CD4-positive, alpha-beta T cell treated with Interleukin-12 subunit alpha and Interleukin-12 subunit beta, for 1 hour (primary cell): ENCODE results near the gene BMPER.

ENCODE experiments used
- DNase-seq: peaks from one replicate; pipeline ENCODE4 v3.0.0-alpha.2; 2020

The BMPER gene

DNA sequence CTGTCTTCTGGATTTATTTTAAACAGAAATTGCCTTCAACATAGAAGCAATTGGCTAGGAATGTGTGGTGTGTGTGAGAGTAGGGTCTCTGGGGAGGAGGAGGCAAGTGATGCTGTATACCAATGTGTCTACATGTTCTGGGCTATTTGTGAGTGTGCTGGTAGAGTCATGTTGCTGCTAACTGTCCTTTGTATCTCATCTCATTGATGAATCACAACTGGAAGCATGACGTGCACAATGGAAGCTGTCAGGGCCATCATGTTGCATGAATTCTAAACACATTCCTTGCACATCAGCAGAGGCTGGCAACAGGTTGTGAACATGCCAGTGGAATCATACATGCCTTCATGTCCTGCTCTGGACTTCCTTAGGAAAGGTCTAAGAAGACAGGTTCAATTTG is 199.7 kb downstream of the BMPER start:
- no peak for DNase-seq

DNA sequence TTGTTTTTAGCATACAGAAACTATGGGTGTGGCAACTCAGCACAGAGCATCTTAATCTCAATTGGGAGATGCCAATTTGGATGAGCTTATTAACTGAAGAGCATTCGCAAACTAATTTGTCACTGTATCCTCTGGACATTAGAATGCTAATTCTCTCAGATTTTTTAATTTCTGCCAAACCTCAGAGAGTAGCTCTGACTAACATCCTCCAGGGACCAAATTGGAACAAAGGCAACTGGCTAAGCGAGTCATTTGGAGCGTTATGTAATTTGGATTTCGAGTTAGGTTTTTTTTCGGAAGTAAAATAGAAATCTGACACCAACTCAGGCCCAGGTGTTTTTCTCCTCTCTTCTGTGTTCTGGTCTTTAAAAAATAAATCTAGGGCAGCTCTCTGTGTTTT is 201.9 kb downstream of the BMPER start:
- no peak for DNase-seq

DNA sequence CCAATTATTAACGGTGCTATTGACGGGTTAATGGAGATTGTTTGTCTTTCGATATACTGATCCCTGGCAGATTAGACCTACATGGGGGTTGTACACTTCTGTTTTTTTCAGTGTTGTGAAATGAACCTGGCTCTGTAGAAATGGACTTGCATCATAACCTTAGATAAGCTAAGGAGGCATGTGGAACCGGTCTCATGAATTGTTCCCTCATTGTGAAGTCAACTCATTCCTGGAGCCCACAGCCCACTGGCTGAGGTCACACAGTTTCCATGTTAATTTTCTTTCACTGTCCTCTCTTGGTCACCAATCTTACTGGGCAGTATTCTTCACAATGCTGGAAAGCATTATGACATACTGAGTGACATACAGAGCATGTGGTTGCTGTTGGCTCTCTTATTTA is 202.8 kb downstream of the BMPER start:
- no peak for DNase-seq

DNA sequence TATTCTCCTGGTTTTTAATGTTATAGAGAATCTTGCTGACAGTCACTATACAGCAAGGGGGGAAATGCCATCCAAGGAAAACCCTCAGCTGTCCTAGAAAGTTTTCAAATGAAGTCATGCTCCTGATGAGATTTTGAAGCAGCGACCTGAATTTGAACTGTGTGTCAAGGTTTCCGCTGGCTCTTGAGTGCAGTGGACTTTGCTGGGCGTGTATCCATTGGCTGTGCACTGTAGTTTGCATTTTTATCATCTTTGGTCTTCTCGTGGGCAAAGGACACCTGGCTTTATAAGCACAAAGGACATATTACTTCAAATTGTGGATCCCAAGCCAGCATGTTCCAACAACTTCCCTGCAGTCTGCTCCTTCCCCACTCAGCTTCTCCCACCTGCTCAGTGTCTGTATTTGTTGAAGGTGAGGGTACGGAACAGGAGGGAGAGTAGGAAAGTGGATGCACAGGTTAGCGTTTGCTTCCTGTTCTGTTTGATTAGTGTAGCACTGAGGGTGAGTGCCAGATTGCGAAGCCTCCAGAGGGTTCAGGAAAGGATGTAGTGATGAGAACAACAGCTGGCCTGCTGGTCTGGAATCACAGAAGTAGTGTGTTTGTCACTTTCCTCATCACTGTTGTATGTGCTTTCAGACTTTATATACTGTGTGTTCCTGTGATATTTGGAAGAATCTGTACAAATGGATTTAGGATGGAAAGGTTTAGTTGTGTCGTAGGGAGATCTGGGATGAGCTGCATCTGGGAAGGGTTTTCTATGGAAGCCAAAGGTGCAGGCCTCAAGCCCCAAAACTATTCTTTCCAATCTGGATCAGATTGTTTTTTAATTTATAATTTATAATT is 204.8 kb downstream of the BMPER start:
- no peak for DNase-seq

DNA sequence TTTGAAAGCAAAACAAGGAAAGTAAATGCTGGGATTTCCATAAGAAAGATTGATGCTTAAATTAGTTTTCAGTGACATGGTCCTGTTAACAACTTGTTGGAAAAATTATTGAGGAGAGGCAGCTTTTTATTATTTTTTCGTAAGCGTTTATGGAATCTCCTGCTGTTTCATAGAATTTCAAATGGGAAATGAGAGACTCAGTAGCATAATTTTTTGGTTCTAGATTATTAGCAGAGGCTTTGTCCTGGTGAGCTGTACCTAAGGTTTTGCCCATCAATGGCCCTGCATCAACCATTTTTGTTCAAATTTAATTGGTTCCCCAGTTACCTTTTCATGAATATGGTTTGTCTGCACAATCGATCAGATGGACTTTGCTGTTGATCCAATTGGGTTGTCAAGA is 205.7 kb downstream of the BMPER start:
- no peak for DNase-seq

DNA sequence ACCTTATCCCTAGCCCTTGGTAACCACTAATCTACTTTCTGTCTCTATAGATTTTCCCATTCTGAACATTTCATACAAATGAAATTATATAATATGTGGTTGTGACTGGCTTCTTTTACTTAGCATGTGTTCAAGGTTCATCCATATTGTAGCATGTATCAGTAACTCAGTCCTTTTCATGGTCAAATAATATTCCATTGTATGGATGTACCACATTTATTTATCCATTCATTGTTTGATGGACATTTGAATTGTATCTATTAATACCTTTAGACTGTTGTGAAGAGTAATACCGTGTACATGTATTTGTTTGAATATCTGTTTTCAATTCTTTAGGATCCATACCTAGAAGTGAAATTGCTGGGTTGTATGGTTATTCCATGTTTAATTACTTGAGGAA is 210.2 kb downstream of the BMPER start:
- no peak for DNase-seq

DNA sequence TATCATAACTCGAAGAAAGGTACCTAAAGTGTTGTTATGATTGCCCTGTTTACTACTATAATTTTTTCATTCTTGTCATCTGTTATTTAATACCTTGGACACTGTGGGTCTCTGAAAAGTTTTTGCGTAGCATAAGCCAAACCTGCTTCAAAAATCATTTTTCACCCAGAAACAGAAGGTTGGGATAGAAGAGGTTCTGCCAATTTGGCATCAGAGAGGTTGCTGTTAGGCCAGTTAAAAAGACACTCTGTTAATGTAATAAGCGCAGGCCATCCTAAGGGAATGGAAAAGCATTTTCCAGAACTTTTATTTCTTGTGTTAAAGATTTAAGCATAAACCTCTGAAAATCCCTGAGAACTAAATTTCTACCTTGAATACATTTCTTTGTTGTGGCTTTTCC is 212.2 kb downstream of the BMPER start:
- no peak for DNase-seq

DNA sequence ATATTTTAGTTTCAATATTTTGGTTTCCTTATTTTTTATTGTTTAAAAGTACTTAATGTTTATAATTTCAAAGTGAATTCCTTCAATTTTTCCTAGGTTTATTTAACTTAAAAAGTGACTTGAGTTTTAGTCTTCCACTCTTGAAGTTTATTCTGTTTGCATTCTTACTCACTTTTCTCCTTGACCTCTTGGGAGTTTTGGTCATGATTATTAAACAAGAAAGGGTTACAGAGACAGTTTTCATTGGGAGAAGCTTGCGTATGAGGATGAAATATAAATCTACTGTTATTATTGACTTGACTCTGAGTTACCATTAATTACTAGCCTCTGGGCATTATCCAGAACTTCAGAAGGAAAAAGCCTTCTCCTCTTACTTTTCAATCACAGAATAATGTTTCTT is 216.0 kb downstream of the BMPER start:
- DNase-seq, result no peak

DNA sequence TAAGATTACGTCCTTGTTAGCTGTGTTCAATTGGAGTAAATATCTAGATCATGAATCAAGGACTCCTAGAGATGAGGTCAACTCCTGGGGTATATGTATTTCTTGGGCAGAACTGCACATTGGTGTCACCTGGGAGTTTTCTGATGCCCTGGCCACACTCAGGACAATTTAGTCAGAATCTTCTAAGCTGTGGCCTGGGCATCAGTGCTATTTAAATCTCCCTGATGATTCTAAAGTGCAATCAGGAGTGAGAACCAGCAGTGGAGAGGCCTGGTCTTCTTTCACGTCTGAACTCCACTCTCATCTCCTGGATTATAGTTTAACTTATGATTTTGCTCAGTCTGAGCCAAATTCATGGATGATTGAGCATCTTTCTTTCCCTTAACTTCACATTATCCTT is 218.0 kb downstream of the BMPER start:
- no peak for DNase-seq

DNA sequence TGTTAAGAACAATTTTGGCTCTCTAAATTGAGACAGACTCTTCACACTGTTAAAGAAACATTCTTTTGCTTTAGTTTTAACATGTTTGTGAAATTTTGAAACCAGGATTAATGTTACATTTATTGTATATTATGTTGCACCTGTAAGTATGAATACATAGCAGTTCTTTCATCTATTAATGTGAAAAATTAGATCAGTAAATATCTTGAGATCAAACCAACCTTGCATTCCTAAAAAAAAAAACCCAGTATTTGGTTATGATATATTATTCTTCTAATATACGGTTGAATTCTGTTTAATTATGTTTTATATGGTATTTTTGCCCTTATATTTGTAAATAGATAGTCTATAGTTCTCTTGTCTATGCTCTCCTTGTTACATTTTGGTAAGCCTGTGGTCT is 219.4 kb downstream of the BMPER start:
- DNase-seq, result no peak

DNA sequence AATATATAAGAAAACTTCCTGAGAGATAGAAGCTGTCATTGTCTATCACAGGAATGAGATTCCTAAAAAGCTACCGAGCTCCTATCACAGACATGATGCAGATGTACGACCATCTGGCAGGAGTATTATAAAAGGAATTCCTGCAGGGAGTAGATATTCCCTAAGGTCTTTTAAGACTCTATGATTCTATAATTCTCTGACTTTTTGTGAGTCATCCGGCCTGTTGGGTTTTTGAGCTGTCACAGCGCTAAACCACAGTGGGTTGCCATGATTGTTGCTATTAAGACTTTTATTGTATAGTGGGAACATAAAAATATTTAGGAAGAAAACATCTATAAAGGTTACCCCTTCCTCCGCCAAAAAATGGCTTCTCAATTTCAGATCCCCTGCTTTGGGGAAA is 223.4 kb downstream of the BMPER start:
- DNase-seq, result no peak

DNA sequence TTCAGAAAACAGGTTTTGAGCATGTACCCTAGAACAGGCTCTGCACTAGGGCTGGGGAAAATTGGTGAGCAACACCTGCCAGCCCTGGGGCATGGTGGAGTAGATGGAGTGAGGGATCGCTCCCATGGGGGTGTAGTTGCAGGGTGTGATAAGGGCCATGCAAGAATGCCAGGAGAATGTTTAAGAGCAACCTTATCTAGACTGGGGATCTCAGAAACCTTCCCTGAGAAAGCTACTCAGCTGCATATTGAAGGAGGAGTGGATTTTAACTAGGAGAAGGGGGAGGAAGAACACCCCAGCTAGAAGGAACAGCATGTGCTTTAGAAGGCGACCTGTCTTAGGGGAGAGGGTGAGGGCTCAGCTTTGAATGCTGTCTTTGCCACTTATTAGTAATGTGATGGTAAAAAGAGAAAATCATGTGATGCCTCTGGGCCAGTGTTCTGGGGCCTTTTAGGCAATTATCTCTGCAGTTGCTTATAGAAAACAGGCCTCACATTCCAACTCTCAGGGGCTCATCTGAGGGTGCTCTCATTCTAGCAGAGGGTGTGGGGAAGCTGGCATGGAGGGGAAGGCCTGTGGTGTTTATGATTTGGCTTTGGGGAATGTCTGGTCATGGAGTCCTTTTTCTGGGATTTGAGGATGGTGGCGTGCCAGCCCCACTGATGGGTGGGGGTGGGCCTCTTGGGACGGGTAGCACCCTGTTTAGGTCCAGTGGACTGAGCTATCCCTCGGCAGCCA is 225.4 kb downstream of the BMPER start:
- DNase-seq, result no peak

DNA sequence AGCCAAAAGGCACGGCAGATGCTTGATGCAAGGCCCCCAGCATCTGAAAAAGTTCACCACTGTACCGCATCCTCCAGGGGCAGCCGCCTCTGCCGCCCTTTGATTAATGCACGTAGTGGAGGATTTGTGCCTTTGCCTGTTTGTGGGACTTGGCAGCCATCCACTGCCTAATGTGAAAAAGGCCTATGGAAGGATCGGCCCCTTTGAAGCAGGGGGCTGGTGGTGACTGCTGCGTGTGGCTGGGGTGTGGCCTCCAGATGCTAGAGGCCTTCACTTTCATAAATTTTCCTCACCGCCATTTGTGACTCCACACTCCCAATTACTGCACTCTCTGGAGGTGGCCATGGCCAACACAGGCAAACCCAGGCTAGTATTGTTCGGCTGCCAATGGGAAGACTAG is 226.0 kb downstream of the BMPER start:
- DNase-seq, result no peak

DNA sequence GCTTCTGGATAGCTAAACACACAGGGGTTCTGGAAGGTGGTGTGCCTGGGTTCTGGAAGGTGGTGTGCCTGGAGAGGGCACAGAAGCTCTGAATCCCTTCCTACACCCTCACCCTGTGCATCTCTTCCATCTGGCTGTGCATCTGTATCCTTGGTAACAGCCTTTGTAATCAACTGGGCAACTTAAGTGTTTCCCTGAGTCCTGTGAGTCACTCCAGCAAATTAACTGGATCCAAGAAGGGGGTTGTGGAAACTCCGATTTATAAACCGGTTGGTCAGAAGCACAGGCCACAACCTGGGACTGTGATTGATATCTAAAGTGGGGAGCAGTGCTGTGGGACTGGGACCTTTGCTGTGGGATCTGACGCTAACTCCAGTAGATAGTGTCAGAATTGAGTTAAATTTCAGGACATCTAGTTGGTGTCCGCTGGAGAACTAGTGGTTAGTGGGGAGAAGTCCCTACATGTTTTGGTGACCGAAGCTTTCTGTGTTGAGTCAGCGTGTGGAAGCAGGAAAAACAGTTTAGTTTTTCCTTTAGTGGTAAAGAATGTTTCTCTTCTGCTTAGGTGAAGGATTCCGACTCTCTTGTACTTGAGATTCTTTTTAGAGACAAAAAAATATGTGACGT is 228.1 kb downstream of the BMPER start:
- DNase-seq, result no peak

DNA sequence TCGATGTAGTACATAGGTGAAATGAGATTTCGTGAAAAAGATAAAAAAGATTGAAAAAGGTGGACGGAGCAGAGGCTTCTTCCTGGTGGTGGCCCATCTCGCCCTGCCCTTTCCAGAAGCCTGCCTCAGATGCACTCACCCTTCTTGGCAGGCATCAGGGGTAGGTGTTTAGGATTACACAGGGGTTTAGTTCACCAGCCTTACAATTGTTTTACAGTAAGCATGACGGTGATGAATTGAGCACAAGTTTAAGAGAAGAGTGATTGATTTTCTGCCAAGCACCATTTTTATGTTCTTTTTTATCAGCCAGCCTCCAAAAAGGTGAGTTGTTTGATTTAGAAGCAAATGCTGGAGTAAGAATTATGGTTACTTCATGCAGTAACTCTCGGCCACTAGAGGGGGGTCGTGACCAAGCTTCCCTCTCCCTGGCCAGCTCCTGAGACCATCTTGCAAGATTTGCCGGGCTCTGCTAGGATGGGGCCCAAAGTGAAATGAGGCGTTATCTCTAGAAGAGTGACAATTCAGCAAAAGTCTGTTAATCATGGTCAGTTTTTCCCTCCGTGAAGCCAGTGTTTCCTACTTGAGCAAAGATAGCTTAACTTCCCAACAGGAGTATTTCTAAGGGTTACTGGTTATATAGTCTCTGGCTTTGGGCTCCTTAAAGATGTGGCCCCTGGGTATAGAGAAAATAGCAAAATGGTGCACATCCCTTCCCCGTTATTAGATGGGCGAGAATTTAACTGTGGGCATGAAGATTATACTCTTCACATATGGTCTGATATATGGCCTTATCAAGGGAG is 228.8 kb downstream of the BMPER start:
- DNase-seq, result no peak

DNA sequence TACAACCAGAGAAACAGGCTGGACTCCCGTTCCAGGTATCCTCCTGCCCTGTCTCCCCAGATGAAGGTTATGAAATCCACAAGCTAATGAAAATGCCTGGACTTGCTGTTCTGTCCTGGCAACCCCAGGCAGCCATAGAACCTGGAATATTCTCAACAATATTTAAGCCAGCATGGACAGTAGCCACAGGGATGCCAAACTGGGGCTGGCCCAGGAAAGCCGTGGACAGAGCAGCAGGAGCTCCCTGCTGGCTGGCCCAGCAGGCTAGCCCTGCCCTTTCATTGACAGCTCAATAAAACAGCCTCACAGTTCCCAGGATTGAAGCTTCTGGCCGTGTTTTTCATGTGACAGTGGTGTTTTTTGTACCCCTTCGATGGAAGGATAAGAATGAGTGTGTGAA is 230.6 kb downstream of the BMPER start:
- DNase-seq, result no peak

DNA sequence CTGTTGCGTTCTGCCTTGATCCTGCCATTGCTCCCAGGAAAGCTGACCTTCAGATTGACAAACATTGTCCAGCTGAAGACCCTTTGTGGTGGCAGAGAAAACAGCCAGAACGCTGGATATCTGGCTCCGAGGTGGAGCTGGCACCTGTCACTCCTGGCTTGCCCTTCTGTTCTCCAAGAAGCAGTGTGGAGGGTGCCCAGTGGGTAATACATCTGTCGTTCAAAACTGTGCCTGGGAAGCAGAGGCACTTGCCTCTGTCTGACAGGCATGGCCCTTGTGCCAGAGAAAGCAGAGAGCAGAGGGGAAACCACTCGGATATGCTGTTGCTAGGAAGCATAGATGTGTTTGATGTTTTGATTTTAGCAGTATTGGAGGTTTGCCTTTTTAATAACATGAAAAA is 231.4 kb downstream of the BMPER start:
- DNase-seq, result no peak

DNA sequence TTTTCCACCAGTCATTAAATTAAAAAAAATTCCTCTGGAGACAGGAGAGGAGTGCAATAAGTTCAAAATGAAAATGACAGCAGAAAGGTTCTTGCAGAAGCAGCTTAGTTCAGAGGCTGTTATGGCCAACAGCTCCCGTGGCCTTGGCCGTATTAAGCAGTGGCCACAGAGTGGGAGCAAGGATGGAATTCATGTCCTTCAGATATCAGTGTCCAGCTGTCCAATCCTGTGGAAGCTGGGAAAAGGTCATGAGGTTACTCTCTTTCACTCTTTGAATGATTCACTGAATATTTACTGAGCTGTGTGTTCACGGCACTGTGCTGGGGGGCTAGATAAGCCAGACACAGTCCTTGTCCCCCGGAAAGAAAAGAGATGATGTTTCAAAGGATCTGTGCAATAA is 231.8 kb downstream of the BMPER start:
- no peak for DNase-seq

DNA sequence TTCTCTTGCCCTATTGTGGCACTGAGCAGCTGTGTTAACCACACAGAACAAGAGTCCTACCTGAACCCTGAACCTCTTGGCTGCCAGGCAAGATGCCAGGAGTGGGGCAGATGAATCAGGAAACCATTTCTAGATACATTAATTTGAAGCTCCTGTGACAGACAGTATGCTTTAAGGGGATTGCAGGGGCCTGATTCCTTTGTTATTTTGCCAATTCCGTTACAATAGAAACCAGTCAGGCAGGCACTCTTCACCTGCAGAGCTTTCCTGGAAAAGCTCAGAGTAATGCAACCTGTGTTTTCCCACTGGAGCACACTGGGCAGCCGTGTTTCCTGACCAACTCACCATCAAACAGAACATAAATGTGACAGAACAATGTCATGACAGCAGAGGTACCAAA is 233.1 kb downstream of the BMPER start:
- no peak for DNase-seq

DNA sequence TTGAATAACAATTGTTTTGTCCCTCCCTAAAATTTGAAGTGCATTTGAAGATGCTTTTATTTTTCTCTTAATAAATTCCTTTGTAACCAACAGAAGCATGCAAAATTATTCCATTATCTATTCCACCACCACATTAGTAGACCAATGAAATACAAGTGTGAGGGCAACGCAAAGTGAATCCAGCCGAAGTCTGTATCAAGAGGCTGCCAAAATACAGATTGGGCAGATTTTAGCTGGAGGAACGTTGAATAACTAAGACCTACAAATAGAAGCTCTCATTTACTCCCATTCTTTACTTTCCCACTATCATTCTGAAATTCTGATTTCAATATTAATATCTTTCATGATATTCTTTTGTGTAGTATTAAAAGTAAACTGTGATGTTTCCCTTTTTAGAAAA is 233.7 kb downstream of the BMPER start:
- no peak for DNase-seq

DNA sequence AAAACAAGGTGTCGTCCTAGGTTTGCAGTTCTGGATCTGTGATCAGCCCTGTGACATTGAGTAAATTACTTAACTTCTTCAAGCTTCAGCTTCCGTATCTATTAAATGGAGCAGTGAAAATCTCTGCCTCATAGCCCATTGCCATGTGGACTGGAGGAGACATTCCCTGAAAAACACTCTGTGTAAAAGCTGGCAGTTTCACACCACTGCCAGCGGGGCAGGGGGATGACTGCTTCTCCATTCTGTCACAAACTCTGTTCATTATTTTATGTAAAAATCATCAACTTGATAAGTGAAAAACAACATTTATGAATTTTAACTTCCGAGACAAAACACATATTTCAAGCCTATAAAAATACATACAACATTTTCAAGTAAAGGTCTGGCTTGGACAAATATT is 234.7 kb downstream of the BMPER start:
- DNase-seq, result no peak

DNA sequence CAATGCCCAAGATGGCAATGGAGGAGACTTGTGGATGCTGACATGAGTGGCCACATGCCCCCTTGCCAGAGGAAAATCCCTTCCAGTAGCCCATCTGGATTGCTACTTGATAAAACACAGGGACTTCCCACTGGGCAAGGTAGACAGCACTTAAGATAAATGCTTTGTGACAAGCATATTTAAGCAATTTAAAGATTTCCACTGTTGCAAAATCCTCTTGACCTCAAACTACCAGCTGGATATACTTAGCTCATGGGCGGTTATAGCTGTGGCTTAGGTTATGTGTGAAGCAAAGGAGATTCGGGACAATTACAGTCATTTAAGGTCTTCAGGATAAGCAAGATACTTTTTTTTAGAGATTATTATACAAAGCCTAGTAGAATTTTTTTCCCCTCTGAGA is 238.1 kb downstream of the BMPER start:
- DNase-seq, result no peak

DNA sequence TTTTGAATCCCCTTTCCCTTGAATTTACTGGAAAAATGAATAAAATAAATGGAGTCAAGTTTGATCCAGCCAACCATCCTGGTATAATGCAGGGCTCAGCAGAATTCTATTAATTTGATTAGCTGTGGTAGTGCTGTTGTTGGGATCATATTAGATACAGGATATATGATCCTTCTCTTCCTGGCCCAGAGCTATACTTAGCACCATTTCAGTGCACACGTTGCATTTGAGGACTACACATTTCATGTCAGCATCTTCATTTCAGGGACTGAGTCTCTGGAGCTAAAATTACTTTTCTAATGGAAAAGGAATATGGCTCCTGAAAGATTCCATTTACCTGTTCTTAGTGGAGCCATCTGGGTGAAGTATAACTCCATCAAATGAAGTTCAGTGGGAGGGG is 240.3 kb downstream of the BMPER start:
- DNase-seq, result no peak
